Panc1 (cell line): ENCODE measurements around the gene ITGAV. TPM values are rescaled to one million over a fixed set of nuclear protein-coding genes. Genes with fewer than 3 reads are reported as not detected.

Source experiments
- ATAC-seq: fragments of 200-7000 bp; cut with Tn5 transposase; 2 replicates; pipeline ENCODE4 v1.9.1; 2020; ENCODE audit warnings: mild to moderate bottlenecking, moderate library complexity
- BruUV-seq: library from RNA; stranded (reverse); fragments of 400-500 nt; replicated peaks from 2 replicates; lab custom pipeline; 2021; lab: Mats Ljungman, UMichigan
- CTCF ChIA-PET: fragments of 300-600 bp; sonication (Branson Sonifier 250); formaldehyde crosslinking; loops from one replicate; lab custom pipeline; 2022; ENCODE audit warnings: antibody characterized with exemption; lab: Charles Lee
- POLR2A ChIA-PET: fragments of 300-600 bp; sonication (Branson Sonifier 250); formaldehyde crosslinking; loops from one replicate; lab custom pipeline; 2022; ENCODE audit warnings: antibody characterized with exemption; lab: Charles Lee
- DNase-seq: peaks from one replicate; pipeline ENCODE4 v3.0.0-alpha.2; 2010; ENCODE audit warnings: low read depth, low spot score
- H3K27ac ChIP-seq: 2 replicates; pipeline ENCODE4 v1.5.1; 2011; ENCODE audit warnings: mild to moderate bottlenecking, low read length, inconsistent platforms
- H3K27me3 ChIP-seq: fragments of 200-500 bp; sonication (Bioruptor generic); 2 replicates; pipeline ENCODE4 v1.6.0; 2014; ENCODE audit warnings: low read length, inconsistent platforms; ENCODE audit not compliant: control insufficient read depth, insufficient read depth
- H3K36me3 ChIP-seq: fragments of 200-500 bp; sonication (Bioruptor generic); 2 replicates; pipeline ENCODE4 v1.5.1; 2014; ENCODE audit warnings: inconsistent platforms, mild to moderate bottlenecking, low read length, moderate library complexity; ENCODE audit not compliant: control insufficient read depth, insufficient read depth
- H3K4me1 ChIP-seq: 2 replicates; pipeline ENCODE4 v1.5.1; 2011; ENCODE audit warnings: inconsistent platforms, mild to moderate bottlenecking, low read length, moderate library complexity; ENCODE audit not compliant: control insufficient read depth, insufficient read depth
- H3K4me3 ChIP-seq, 2 experiments: 2 replicates each; pipeline ENCODE4 v1.5.1; 2011 to 2012; ENCODE audit warnings: low read depth in 2 of 2, low read length in 2 of 2, mild to moderate bottlenecking in 2 of 2, inconsistent platforms in 1 of 2, moderate library complexity in 1 of 2
- H3K9me3 ChIP-seq: fragments of 200-500 bp; sonication (Bioruptor generic); 2 replicates; pipeline ENCODE4 v1.5.1; 2014; ENCODE audit warnings: low read depth, mild to moderate bottlenecking, inconsistent platforms, low read length, moderate library complexity; ENCODE audit not compliant: control insufficient read depth, insufficient read depth
- CTCF ChIP-seq: fragments of 450-650 bp; IDR thresholded peaks from 2 replicates; pipeline ENCODE4 v1.5.1; 2017; ENCODE audit warnings: mild to moderate bottlenecking
- POLR2AphosphoS5 ChIP-seq: IDR thresholded peaks from 2 replicates; pipeline ENCODE4 v1.6.1; 2012; ENCODE audit warnings: mild to moderate bottlenecking, low read depth, low read length, moderate library complexity
- SIN3A ChIP-seq: IDR thresholded peaks from 2 replicates; pipeline ENCODE4 v1.6.1; 2012; ENCODE audit warnings: low read depth, mild to moderate bottlenecking, low read length, moderate library complexity, borderline replicate concordance; ENCODE audit not compliant: insufficient read depth
- TCF7L2 ChIP-seq: IDR thresholded peaks from 2 replicates; pipeline ENCODE4 v1.6.1; 2011; ENCODE audit warnings: mild to moderate bottlenecking, low read depth, low read length, inconsistent platforms
- in situ Hi-C: cut with HindIII; loops from 2 replicates; pipeline ENCODE4 v1.10.0; 2016; ENCODE audit warnings: low sequenced_read_pairs, low pct_unique_long_range_greater_than_20kb
- intact Hi-C: fragments of 100-400 bp; cut with micrococcal nuclease; formaldehyde crosslinking; loops from one replicate; pipeline ENCODE4 v1.10.0; 2022; ENCODE audit not compliant: unreplicated experiment
- total RNA-seq: library from RNA; stranded (reverse); gene quantifications from one replicate; pipeline ENCODE4 v1.2.1, GENCODE V29; 2021; ENCODE audit not compliant: unreplicated experiment
- TF ChIP-seq, protein P1 (sequence below), 2 experiments: IDR thresholded peaks; 2 replicates each; pipeline ENCODE4 v1.6.1; 2011 to 2012; ENCODE audit warnings: low read depth in 2 of 2, control low read depth in 1 of 2, low read length in 1 of 2, mild to moderate bottlenecking in 1 of 2, moderate library complexity in 1 of 2; ENCODE audit not compliant: insufficient read depth in 1 of 2

ITGAV gene
- total RNA-seq, 1 experiment from 2014 or later = 218 TPM

DNA sequence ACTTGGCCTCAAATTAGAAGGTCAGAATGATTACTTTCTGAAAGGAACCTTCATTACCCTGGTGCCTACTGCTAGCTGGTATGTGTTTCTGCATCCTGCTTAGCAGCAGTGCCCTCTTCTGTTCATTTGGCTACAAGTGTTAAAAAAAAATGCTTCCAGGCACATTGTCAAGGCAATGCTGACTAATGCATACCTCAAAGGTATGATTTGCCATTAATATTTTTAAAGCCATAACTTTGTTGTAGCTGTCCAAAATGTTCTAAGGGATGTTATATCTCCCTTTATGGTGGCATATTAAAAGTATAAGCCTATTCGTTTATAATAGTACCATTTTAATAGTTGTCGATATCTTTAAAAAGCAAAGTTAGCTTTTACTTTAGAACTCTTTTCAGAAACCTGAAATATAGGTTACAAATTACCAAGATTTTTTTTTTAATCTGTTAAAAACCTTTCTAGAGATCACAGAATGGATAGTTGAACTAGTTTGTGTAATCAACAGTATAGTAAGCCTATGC, 52.0 kb downstream of the ITGAV start:
- POLR2A ChIA-PET = no interaction called here
- CTCF ChIA-PET = interaction anchor here (1.6 kb wide), 1 partner anchor 137 kb away, joined by 15 read pairs; no protein-coding TSS in a partner anchor
- peaks cover 39% of the 10 kb centered on the region for H3K36me3 ChIP-seq
- intact Hi-C loops (loop anchor here (1.0 kb wide), 1 partner anchor 138 kb away; no protein-coding TSS in a partner anchor), in situ Hi-C loops (no loop called here)
- BruUV-seq = no TSS peak
- DNase-seq = peak; percentile 71
- no peaks in the 10 kb centered on the region for H3K27me3 ChIP-seq
- no peak overlapping the region for H3K4me3 ChIP-seq
- H3K9me3 ChIP-seq = no peaks in the 10 kb centered on the region
- peaks cover 4% of the 10 kb centered on the region for H3K4me1 ChIP-seq
- peak; percentile 91 for ATAC-seq
- no peak overlapping the region for H3K27ac ChIP-seq
- TF ChIP-seq, protein P1, sequence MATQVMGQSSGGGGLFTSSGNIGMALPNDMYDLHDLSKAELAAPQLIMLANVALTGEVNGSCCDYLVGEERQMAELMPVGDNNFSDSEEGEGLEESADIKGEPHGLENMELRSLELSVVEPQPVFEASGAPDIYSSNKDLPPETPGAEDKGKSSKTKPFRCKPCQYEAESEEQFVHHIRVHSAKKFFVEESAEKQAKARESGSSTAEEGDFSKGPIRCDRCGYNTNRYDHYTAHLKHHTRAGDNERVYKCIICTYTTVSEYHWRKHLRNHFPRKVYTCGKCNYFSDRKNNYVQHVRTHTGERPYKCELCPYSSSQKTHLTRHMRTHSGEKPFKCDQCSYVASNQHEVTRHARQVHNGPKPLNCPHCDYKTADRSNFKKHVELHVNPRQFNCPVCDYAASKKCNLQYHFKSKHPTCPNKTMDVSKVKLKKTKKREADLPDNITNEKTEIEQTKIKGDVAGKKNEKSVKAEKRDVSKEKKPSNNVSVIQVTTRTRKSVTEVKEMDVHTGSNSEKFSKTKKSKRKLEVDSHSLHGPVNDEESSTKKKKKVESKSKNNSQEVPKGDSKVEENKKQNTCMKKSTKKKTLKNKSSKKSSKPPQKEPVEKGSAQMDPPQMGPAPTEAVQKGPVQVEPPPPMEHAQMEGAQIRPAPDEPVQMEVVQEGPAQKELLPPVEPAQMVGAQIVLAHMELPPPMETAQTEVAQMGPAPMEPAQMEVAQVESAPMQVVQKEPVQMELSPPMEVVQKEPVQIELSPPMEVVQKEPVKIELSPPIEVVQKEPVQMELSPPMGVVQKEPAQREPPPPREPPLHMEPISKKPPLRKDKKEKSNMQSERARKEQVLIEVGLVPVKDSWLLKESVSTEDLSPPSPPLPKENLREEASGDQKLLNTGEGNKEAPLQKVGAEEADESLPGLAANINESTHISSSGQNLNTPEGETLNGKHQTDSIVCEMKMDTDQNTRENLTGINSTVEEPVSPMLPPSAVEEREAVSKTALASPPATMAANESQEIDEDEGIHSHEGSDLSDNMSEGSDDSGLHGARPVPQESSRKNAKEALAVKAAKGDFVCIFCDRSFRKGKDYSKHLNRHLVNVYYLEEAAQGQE (IDR thresholded peaks at IDR 0.05; ENCODE audit: insufficient read depth in 1 of 2, low read depth in 2 of 2, low read length in 1 of 2) = no peak
- TF ChIP-seq CTCF = peak; percentile 76

DNA sequence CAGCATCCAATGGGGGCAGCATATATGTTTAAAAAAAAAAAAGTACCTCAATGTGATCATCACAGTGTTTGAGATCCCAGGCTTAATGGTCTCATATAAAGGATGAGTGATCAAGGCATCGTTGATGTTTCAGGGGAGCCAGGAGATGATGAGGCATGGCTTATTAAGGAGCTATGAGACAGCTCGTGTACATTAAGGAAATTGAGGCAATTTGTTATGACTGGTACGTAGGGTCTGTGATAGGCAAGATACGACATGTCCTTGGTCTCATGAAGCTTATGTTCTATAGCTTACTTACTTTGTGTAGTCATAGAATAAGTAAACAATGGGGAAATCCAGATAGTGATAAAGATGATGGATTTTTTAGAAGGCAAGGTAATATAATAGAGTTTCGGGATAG, 54.9 kb downstream of the ITGAV start:
- no TSS peak for BruUV-seq
- intact Hi-C loops (no loop called here), in situ Hi-C loops (no loop called here)
- ChIA-PET CTCF (no interaction called here), POLR2A (no interaction called here)
- Histone ChIP-seq H3K9me3 (no peaks in the 10 kb centered on the region), H3K4me3 (no peak overlapping the region), H3K27me3 (no peaks in the 10 kb centered on the region), H3K36me3 (peaks cover 30% of the 10 kb centered on the region), H3K4me1 (peaks cover 4% of the 10 kb centered on the region; the same call in 1 of the 2 replicates), H3K27ac (no peak overlapping the region)
- TF ChIP-seq SIN3A = no peak
- TF ChIP-seq, protein P1 (IDR thresholded peaks at IDR 0.05; ENCODE audit: insufficient read depth in 1 of 2, low read depth in 2 of 2, low read length in 1 of 2) = no peak
- TF ChIP-seq TCF7L2 = no peak
- no peak for TF ChIP-seq POLR2AphosphoS5
- TF ChIP-seq CTCF = no peak
- no peak for DNase-seq
- no peak for ATAC-seq
